Esophagus muscularis mucosa (tissue), 3 donors: Measurements from ENCODE around the gene CARD14.

Experiments
- CTCF ChIP-seq, 3 experiments: fragments of 200-600 bp in 2 of 3; fragments of 450-650 bp in 1 of 3; sonication (generic) in 2 of 3; IDR thresholded peaks; one replicate each; pipeline ENCODE4 v1.5.1; 2017 to 2019; ENCODE audit warnings: antibody characterized with exemption in 3 of 3, mild to moderate bottlenecking in 2 of 3, moderate library complexity in 1 of 3
- POLR2A ChIP-seq: fragments of 450-650 bp; IDR thresholded peaks from one replicate; pipeline ENCODE4 v1.6.1; 2017; ENCODE audit warnings: antibody characterized with exemption, moderate library complexity, mild to moderate bottlenecking, low read depth

GRCh38 chr17:80256034-80256350, 86.2 kb downstream of the CARD14 start:
- no peak for TF ChIP-seq CTCF (IDR thresholded peaks at IDR 0.05)
- TF ChIP-seq POLR2A = no peak
